ENCODE results near the gene ZNF683.
"Not testable (repeated sequence)": the region's sequence is repeated elsewhere in the genome, so short reads cannot be mapped to it uniquely, and the experiment has no call there.

Gene ZNF683

DNA sequence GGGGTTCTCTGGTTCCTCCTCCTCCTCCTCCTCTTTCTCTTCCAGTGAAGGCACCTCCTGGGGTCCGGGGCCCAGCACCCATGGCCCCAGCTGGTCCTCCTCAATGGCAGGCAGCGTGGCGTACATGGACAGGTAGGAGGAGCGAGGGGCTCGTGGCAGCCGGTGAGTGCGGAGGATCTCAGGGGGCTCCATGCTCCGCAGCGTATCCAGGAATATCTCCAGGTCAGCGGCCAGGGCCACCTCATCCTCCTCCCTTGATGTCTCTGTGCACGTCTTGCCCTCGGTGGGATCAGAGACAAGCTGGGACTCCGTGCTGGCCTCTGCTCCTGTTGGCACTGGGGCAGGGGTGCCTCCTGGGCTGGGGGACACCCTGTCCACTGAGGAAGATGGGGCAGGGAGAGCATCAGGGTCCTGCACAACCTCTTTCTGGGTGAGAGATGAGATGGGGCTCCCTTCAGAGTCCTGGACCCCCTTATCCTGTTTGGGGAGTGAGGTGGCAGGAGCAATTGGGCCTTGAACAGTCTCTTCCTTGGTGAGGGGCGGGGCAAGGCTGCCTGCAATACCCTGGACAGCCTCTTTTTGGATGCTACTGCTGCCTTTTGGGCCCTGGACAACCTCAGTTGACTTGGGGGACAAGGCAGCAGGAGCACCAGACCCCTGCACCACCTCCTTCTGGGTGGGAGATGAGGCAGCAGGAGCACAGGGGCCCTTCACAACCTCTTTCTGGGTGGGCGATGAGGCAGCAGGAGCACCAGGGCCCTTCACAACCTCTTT lies 28.2 kb downstream of the ZNF683 start:
- Mint-ChIP-seq H3K27me3 (no peaks in the 10 kb centered on the region), H3K4me1 (ENCODE audit: low read depth) (no peaks in the 10 kb centered on the region), H3K4me3 (no peak overlapping the region), H3K9me3 (no peaks in the 10 kb centered on the region), H3K36me3 (ENCODE audit: low read depth) (no peaks in the 10 kb centered on the region), H3K27ac (no peak overlapping the region)
- no peak for DNase-seq

DNA sequence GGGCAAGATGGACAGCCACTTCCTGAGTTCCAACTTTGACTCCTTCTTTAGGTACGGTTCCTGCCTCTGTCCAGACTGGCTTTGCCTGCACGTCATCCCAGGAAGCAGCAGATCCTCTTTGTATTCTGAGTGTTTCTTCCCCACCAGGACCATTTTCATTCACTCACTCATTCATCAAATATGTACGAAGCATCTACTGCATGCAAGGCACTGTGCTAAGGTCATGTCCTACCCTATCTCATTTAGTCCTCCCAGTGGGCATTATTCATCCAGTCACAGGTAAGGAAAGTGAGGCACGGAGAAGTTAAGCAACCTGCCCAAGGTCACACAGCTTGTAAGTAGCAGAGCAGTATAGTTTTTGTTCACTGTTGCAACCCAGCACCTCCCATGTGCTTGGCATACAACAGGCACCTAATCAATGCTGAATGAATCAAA lies 32.5 kb downstream of the ZNF683 start:
- Mint-ChIP-seq H3K36me3 (ENCODE audit: low read depth) (peaks cover 3% of the 10 kb centered on the region), H3K27ac (no peak overlapping the region), H3K27me3 (no peaks in the 10 kb centered on the region), H3K4me3 (no peak overlapping the region), H3K9me3 (no peaks in the 10 kb centered on the region), H3K4me1 (ENCODE audit: low read depth) (peaks cover 12% of the 10 kb centered on the region)
- no peak for DNase-seq

DNA sequence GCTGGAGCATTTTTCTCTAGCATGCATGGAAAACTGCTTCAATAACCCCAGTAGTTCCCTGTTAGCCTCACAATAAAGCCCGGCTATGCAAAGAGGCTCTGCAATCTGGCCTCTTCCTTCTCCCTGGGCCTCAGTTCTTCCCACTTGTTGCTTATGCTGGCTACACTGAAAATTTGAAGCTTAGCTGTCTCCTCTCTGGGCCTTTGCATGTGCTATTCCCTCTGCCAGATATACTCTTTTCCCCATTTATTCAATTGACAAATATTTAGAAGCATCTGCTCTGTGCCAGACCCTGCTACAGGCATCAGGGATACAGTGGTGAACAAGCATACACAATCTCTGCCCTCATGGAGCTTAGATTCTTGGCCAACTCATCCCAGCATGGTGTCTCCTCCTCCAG lies 33.9 kb downstream of the ZNF683 start:
- no peak overlapping the region for H3K4me3 Mint-ChIP-seq
- peaks cover 12% of the 10 kb centered on the region for H3K4me1 Mint-ChIP-seq (ENCODE audit: low read depth)
- no peak for DNase-seq
- H3K27ac Mint-ChIP-seq, result no peak overlapping the region
- H3K27me3 Mint-ChIP-seq, result no peaks in the 10 kb centered on the region
- peaks cover 3% of the 10 kb centered on the region for H3K36me3 Mint-ChIP-seq (ENCODE audit: low read depth)
- H3K9me3 Mint-ChIP-seq, result no peaks in the 10 kb centered on the region

DNA sequence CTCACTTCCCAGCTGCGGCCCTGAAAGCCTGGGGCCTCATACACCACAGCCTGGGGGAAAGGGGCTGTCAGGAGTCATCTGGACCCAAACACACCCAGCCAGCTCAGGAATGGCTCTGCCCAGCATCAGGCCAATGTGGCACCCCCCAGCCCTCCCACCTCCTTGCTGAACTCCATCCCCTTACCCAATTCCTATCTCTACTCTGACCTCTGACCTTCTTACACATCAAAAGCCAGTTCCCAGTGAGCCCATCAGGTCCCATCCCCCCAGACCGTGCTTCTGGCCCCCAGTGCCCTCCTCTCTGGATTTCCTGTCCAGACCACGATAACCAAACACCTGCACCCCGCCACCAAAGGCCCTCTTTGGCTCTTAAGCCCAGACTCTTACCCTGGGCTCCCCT lies 34.9 kb downstream of the ZNF683 start:
- Mint-ChIP-seq H3K4me3 (no peak overlapping the region), H3K4me1 (ENCODE audit: low read depth) (peaks cover 12% of the 10 kb centered on the region), H3K9me3 (no peaks in the 10 kb centered on the region), H3K27ac (no peak overlapping the region), H3K27me3 (no peaks in the 10 kb centered on the region), H3K36me3 (ENCODE audit: low read depth) (peaks cover 3% of the 10 kb centered on the region)
- DNase-seq, result no peak

DNA sequence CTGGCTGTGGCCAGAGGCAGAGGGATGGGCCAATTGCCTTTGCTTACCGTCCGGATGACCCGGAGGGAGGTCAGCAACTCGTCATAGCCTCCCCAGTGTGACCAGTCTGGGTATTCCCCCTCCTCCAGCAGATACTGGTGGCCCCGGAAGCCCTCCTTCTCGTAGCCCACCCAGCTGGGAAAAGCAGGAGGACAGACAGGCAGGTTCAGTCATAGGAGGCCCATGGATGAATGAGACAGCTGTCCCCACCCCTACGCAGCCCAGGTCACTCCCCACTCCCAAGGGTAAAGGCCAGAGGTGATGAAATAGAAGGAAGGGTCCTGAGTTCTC lies 35.4 kb downstream of the ZNF683 start:
- Mint-ChIP-seq H3K4me1 (ENCODE audit: low read depth) (peaks cover 12% of the 10 kb centered on the region), H3K4me3 (no peak overlapping the region), H3K27ac (no peak overlapping the region), H3K9me3 (no peaks in the 10 kb centered on the region), H3K36me3 (ENCODE audit: low read depth) (peaks cover 3% of the 10 kb centered on the region), H3K27me3 (no peaks in the 10 kb centered on the region)
- DNase-seq, result no peak

DNA sequence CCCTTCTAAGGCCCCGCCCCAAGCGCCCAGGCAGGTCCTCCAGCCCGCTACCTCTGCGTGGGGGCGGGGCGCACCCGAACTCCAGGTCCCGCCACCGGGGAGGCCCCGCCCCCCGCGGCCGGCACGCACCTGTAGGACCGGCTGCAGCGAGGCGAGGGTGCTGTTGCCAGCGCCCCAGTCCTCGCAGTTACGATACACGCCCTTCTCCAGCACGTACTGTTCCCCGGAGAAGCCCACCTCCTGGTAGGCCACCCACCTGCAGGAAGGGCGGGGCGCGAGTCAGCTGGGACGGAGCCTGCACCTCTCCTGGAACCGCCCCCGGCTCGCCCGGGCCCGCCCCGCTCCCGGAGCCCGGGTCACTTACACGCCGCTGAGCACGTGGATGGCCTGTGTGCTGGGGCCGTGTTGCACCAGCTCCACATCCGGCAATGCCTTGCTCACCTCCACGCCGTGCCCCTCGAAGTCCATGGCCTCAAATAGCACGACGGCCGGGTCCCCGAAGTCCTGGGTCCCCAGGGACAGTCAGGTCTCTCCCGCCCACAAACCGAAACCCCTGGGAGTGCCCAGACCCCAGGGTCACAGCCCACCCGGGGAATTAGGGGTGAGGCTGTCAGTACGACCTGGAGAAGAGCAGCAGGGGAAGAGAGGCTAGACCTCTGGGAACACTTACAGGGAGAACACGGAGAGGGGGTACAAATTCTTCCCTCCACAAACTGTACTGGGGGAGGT lies 35.9 kb downstream of the ZNF683 start:
- peak; percentile 88 for DNase-seq
- peaks cover 3% of the 10 kb centered on the region for H3K36me3 Mint-ChIP-seq (ENCODE audit: low read depth)
- H3K9me3 Mint-ChIP-seq, result no peaks in the 10 kb centered on the region
- H3K27ac Mint-ChIP-seq, result no peak overlapping the region
- no peaks in the 10 kb centered on the region for H3K27me3 Mint-ChIP-seq
- H3K4me1 Mint-ChIP-seq (ENCODE audit: low read depth), result peaks cover 12% of the 10 kb centered on the region
- peak overlapping the region; percentile 83 for H3K4me3 Mint-ChIP-seq

DNA sequence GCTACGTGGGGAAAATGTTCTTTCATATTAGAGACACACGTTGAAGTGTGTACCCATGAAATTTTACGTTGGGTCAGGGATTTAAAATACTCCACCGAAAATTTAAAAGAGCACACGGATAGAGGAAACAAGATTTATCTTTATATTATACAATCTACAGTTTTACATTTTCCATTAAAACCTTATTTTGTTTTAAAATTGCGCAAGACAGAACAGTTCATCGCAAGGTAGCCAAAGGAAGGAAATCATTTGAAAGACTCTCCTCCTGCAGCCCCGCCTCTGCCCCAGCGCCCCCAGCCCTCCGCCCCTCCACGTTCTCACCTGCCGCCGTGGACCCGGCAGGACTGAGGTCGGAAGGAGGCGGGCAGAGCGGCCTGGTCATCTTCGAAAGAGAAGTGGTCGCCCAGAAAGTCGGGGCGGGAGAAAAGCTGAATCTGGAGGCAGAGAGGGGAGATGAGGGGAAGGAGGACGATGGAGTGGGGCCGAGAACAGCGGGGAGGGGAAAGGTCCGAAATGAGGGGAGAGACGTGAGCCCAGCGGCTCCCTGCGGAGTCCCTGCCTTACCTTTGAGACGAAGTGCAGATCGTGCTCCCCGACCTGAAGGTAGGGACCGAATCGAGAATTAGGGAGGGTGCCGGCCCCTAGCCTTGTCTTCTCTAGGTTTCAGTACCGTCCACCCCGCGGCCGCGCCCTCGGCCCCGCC lies 36.6 kb downstream of the ZNF683 start:
- no peak for DNase-seq
- no peaks in the 10 kb centered on the region for H3K9me3 Mint-ChIP-seq
- no peaks in the 10 kb centered on the region for H3K27me3 Mint-ChIP-seq
- H3K27ac Mint-ChIP-seq, result no peak overlapping the region
- peaks cover 12% of the 10 kb centered on the region for H3K4me1 Mint-ChIP-seq (ENCODE audit: low read depth)
- peak overlapping the region; percentile 83 for H3K4me3 Mint-ChIP-seq
- H3K36me3 Mint-ChIP-seq (ENCODE audit: low read depth), result peaks cover 3% of the 10 kb centered on the region

DNA sequence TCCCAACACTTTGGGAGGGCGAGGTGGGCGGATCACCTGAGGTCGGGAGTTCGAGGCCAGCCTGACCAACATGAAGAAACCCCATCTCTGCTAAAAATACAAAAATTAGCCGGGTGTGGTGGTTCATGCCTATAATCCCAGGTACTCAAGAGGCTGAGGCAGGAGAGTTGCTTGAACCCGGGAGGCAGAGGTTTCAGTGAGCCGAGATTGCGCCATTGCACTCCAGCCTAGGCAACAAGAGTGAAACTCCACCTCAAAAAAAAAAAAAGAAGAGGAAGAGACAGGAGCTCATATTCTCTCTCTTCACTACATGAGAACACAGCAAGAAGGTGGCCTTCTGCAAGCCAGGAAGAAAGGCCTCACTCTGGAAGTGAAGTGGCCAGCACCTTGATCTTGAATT lies 39.2 kb downstream of the ZNF683 start:
- H3K27me3 Mint-ChIP-seq; H3K36me3 Mint-ChIP-seq (ENCODE audit: low read depth); H3K27ac Mint-ChIP-seq; H3K9me3 Mint-ChIP-seq; DNase-seq; H3K4me3 Mint-ChIP-seq: not testable (repeated sequence)
- H3K4me1 Mint-ChIP-seq (ENCODE audit: low read depth), result peaks cover 12% of the 10 kb centered on the region

DNA sequence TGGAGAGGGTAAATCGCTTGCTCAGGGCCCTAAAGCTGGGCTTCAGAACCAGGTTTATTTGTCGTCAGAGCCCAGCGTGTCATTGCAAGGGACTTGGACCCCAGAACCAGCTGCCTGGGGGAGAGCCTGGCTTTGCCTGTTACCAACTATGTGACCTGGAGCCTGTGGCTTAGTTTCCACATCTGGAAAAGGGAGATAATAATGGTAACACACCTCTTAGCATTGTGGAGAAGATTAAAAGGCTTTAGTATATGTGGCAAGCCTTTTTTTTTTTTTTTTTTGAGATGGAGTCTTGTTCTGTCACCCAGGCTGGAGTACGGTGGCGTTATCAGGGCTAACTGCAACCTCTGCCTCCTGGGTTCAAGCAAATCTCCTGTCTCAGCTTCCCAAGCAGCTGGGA lies 42.3 kb downstream of the ZNF683 start:
- DNase-seq, result no peak
- no peaks in the 10 kb centered on the region for H3K9me3 Mint-ChIP-seq
- H3K36me3 Mint-ChIP-seq (ENCODE audit: low read depth), result no peaks in the 10 kb centered on the region
- no peak overlapping the region for H3K27ac Mint-ChIP-seq
- no peaks in the 10 kb centered on the region for H3K27me3 Mint-ChIP-seq
- peaks cover 1% of the 10 kb centered on the region for H3K4me1 Mint-ChIP-seq (ENCODE audit: low read depth)
- no peak overlapping the region for H3K4me3 Mint-ChIP-seq

DNA sequence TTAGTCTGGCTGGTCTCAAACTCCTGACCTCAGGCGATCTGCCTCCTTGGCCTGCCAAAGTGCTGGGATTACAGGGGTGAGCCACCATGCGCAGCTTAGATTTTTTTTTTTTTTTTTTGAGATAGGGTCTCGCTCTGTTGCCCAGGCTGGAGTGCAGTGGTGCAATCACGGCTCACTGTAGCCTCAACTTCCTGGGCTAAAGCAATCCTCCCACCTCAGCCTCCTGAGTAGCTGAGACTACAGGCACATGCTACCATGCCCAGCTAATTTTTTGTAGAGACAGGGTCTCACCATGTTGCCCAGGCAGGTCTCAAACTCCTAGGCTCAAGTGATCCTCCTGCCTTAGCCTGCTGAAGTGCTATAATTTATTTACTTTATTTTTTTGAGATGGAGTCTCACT lies 43.2 kb downstream of the ZNF683 start:
- not testable (repeated sequence) for H3K4me1 Mint-ChIP-seq (ENCODE audit: low read depth); H3K4me3 Mint-ChIP-seq; H3K9me3 Mint-ChIP-seq; H3K27ac Mint-ChIP-seq; H3K27me3 Mint-ChIP-seq; H3K36me3 Mint-ChIP-seq (ENCODE audit: low read depth); DNase-seq

DNA sequence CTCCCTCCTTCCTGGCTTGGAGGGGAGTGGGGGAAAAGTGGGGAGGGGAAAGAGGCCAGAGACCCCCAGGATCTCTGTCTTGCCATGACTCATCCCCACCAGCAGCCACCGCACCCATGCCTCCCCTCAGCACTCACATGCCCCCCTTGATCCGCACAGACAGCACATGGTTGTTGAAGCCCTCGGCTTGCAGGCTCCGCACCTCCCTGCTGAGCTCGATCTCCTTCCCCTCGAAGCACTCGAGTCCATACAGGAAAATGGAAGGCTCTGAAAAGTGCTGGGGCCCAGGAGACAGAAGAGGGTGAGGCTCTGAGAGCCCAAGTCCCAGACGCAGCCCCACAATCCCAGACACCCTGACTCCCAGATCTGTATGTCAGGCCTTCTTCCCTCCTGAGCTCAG lies 44.0 kb downstream of the ZNF683 start:
- H3K27me3 Mint-ChIP-seq, result no peaks in the 10 kb centered on the region
- peaks cover 4% of the 10 kb centered on the region for H3K4me1 Mint-ChIP-seq (ENCODE audit: low read depth)
- no peak for DNase-seq
- H3K9me3 Mint-ChIP-seq, result no peaks in the 10 kb centered on the region
- H3K4me3 Mint-ChIP-seq, result no peak overlapping the region
- H3K27ac Mint-ChIP-seq, result no peak overlapping the region
- peaks cover 13% of the 10 kb centered on the region for H3K36me3 Mint-ChIP-seq (ENCODE audit: low read depth)

DNA sequence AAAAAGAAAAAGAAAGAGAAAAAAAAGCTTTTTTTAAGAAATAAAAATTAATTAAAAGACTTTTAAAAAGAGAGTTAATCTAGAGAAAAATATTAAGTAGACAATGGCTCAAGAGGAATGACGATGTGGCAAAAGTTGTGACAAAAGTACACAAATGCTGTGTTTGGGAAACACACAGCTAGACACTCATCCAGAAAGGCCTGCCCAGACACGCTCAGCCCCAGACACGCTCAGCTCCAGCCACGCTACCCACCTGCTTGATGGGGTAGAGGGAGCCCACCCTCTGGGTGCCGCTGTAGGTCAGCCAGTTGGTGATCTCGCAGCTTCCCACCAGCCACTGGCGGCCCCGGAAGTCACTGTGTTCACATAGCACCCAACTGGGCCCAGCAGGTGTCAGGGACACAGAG lies 44.6 kb downstream of the ZNF683 start:
- H3K36me3 Mint-ChIP-seq (ENCODE audit: low read depth), result peaks cover 20% of the 10 kb centered on the region
- H3K4me3 Mint-ChIP-seq, result no peak overlapping the region
- H3K9me3 Mint-ChIP-seq, result no peaks in the 10 kb centered on the region
- peaks cover 7% of the 10 kb centered on the region for H3K4me1 Mint-ChIP-seq (ENCODE audit: low read depth)
- no peaks in the 10 kb centered on the region for H3K27me3 Mint-ChIP-seq
- no peak overlapping the region for H3K27ac Mint-ChIP-seq
- DNase-seq, result no peak

DNA sequence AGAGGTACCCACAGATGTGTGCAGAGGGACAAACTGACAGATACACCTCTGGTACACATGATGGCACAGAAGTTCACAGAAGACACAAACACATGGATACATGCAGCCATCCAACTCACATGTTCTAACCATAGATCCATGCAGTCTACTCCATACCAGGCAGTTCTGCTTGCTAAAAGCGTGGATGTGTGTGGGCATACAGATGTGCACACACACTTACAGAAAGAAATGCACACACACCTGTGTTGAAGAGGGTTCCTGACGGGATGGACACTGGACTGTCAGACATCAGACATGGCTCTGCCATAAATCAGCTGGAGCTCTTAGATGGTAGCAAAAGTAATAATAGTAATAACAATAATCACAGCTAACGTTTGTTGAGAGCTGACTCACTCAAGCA lies 48.0 kb downstream of the ZNF683 start:
- H3K36me3 Mint-ChIP-seq (ENCODE audit: low read depth), result peaks cover 48% of the 10 kb centered on the region
- H3K9me3 Mint-ChIP-seq, result no peaks in the 10 kb centered on the region
- H3K4me3 Mint-ChIP-seq, result no peak overlapping the region
- no peaks in the 10 kb centered on the region for H3K27me3 Mint-ChIP-seq
- DNase-seq, result no peak
- peaks cover 36% of the 10 kb centered on the region for H3K4me1 Mint-ChIP-seq (ENCODE audit: low read depth)
- peak overlapping the region; percentile 53 for H3K27ac Mint-ChIP-seq

DNA sequence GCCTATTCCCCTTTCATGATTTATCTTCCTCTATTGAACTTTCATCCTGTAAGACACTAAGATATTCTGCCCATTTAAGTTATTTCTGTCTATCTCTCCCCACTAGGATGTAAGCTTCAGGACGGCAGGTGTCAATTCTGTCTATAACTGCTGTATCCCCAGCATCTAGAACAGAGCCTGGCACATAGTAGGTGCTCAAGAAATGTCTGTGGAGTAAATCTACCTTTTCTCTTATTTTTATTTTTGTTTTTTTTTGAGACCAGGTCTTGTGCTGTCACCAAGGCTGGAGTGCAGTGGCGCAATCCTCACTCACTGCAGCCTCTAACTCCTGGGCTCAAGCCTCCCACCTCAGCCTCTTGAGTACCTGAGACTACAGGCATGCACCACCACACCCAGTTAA lies 49.2 kb downstream of the ZNF683 start:
- no peak for DNase-seq
- peak overlapping the region; percentile 94 for H3K27ac Mint-ChIP-seq
- H3K4me3 Mint-ChIP-seq, result no peak overlapping the region
- H3K27me3 Mint-ChIP-seq, result no peaks in the 10 kb centered on the region
- peaks cover 44% of the 10 kb centered on the region for H3K4me1 Mint-ChIP-seq (ENCODE audit: low read depth)
- no peaks in the 10 kb centered on the region for H3K9me3 Mint-ChIP-seq
- peaks cover 59% of the 10 kb centered on the region for H3K36me3 Mint-ChIP-seq (ENCODE audit: low read depth)

DNA sequence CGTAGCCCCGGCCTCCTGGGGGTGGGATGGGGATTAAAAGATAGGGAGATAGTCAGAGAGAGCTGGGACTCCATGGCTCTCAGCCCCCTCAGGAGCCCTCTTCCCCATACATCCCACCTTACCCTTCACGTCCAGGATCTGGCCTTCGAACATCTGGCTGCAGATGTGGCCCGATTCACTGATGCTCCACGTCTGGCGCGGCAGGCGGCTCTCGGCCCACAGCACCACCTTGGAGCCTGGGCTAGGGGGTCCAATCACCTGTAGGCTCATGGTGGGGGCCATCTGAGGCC lies 50.6 kb downstream of the ZNF683 start:
- Mint-ChIP-seq H3K27me3 (no peaks in the 10 kb centered on the region), H3K4me1 (ENCODE audit: low read depth) (peaks cover 56% of the 10 kb centered on the region), H3K4me3 (no peak overlapping the region), H3K9me3 (no peaks in the 10 kb centered on the region), H3K36me3 (ENCODE audit: low read depth) (peaks cover 66% of the 10 kb centered on the region), H3K27ac (peak overlapping the region; percentile 94)
- no peak for DNase-seq
